ENCODE measurements around the gene SLC35G3. TPM values are rescaled to one million over a fixed set of nuclear protein-coding genes. Genes with fewer than 3 reads are reported as not detected.
"Not testable (repeated sequence)": the region's sequence is repeated elsewhere in the genome, so short reads cannot be mapped to it uniquely, and the experiment has no call there.

SLC35G3 gene
- polyA plus RNA-seq, 1 of the 3 experiments (the other 2 are of a cell fraction): not detected

DNA sequence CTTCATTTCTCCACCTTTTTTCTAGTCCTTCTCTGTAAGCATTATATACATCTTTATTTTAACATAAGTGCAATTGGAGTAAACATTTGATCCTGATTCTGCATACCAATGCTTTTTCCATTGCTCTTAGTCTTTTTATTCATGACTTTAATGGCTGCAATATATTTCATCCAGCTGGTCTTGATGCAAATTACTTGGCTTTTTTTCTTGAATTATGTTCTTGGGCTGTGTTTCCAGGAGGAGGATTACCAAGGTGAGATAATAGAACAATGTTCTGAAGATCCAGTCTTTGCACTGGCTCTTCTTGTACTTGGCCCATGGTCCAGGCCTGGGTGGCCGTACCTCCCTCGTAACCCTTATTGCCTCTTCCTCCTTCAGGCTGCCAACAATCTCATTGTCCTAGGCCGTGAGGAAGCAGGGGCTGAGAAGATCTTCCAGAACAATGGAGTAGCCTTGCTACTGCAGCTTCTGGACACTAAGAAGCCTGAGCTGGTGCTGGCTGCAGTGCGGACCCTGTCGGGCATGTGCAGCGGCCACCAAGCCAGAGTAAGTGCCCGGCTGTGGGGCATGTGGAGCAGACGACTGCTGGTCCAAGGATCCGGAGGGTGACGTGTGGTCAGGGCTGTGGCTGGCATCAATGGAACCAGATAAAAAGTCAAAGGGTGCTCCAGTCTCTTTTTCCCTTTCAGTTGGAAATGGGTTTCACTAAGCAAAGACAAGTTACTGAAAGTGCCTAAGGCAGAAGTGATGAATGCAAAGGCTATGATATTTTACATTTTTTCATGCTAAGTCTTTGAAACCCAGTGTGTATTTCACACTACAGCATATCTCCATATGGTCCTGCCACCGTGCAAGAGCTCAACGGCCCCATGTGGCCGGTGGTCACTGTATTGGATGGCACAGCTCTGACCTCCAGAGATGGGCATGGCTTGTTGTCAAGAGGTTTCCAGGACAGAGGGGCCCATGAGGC, 39.7 kb downstream of the SLC35G3 start:
- peaks cover 47% of the 10 kb centered on the region for H3K27me3 ChIP-seq (ENCODE audit: insufficient read depth)
- ChIA-PET CTCF (no interaction called here), POLR2A (no interaction called here)
- no peak for TF ChIP-seq TEAD4 (IDR thresholded peaks at IDR 0.05; ENCODE audit: borderline replicate concordance, insufficient read depth)
- TF ChIP-seq, protein P1, sequence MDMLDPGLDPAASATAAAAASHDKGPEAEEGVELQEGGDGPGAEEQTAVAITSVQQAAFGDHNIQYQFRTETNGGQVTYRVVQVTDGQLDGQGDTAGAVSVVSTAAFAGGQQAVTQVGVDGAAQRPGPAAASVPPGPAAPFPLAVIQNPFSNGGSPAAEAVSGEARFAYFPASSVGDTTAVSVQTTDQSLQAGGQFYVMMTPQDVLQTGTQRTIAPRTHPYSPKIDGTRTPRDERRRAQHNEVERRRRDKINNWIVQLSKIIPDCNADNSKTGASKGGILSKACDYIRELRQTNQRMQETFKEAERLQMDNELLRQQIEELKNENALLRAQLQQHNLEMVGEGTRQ (IDR thresholded peaks at IDR 0.05; ENCODE audit: borderline replicate concordance, low read depth, low read length): no peak
- H3F3A ChIP-seq (replicated peaks; ENCODE audit: insufficient read depth): no peaks in the 10 kb centered on the region
- H3K36me3 ChIP-seq (replicated peaks in 1 of 2; ENCODE audit: control insufficient read depth in 1 of 2, insufficient read depth in 2 of 2, low read length in 1 of 2): no peaks in the 10 kb centered on the region
- H3K4me2 ChIP-seq: no peak overlapping the region
- no peaks in the 10 kb centered on the region for H3K4me1 ChIP-seq (ENCODE audit: control insufficient read depth in 1 of 2, insufficient read depth in 2 of 2, low read depth in 1 of 2, low read length in 1 of 2)
- no peak overlapping the region for H2AFZ ChIP-seq (ENCODE audit: low read depth)
- H3K9me3 ChIP-seq: no peaks in the 10 kb centered on the region
- H3K27ac ChIP-seq (ENCODE audit: low read depth in 2 of 2, low read length in 1 of 2): no peak overlapping the region
- no peak overlapping the region for H3K9ac ChIP-seq
- WGBS (ENCODE audit: low lambda C conversion rate): 24% methylated on average over 11 of the region's 13 CpGs
- H4K20me1 ChIP-seq (ENCODE audit: insufficient read depth): no peaks in the 10 kb centered on the region
- no peak for DNase-seq
- 0 out of 2 replicates have a peak, but pooled peaks cover 3% of the 10 kb centered on the region for H3K9me2 ChIP-seq
- no peaks in the 10 kb centered on the region for H3K79me2 ChIP-seq (ENCODE audit: insufficient read depth)
- no peak overlapping the region for H3K4me3 ChIP-seq (ENCODE audit: low read depth in 2 of 2, low read length in 1 of 2)

DNA sequence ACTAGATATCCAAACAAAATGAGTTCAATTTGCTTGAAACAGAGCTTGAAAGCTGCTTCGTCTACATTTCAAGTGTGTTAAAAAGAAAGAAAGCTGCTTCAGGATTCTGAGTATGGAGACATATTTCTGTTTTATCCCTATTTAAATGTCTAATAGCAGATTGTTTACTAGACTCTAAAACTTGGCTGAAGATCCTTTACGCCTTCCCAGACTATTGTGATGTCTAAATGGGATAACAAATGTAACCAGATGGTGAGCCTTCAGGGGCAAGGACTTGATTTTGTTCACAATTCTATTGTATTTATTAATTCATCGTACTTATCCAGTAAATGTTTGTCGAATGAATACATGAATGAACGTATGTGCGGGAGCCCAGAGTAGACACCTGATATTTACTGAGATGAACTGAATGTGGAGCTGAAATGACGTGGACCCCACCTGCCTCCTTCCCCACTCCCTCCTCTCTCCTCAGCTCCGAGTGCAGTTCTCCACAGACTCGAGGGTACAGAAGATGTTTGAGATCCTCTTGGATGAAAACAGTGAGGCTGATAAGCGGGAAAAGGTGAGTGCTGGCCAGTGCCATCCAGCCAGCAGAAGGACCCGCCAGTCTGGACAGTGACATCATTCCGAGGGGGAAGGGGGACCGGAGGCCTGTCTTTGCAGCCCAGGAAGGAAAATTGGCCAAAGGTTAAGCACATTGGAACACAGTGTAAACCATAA, 41.6 kb downstream of the SLC35G3 start:
- no peaks in the 10 kb centered on the region for H4K20me1 ChIP-seq (ENCODE audit: insufficient read depth)
- no peaks in the 10 kb centered on the region for H3K9me3 ChIP-seq
- DNase-seq: no peak
- H3K36me3 ChIP-seq (replicated peaks in 1 of 2; ENCODE audit: control insufficient read depth in 1 of 2, insufficient read depth in 2 of 2, low read length in 1 of 2): no peaks in the 10 kb centered on the region
- H3K27ac ChIP-seq (ENCODE audit: low read depth in 2 of 2, low read length in 1 of 2): no peak overlapping the region
- H3K4me1 ChIP-seq (ENCODE audit: control insufficient read depth in 1 of 2, insufficient read depth in 2 of 2, low read depth in 1 of 2, low read length in 1 of 2): no peaks in the 10 kb centered on the region
- CTCF ChIA-PET: interaction anchor here (1.2 kb wide), 1 partner anchor 9 kb away, joined by 6 read pairs; no protein-coding TSS in a partner anchor
- no peaks in the 10 kb centered on the region for H3F3A ChIP-seq (replicated peaks; ENCODE audit: insufficient read depth)
- POLR2A ChIA-PET: no interaction called here
- H3K27me3 ChIP-seq (ENCODE audit: insufficient read depth): peaks cover 49% of the 10 kb centered on the region
- WGBS (ENCODE audit: low lambda C conversion rate): 31% methylated on average over 13 of the region's 13 CpGs
- 0 out of 2 replicates have a peak, but pooled peaks cover under 1% of the 10 kb centered on the region for H3K9me2 ChIP-seq
- H2AFZ ChIP-seq (ENCODE audit: low read depth): no peak overlapping the region
- no peak overlapping the region for H3K9ac ChIP-seq
- H3K4me2 ChIP-seq: no peak overlapping the region
- no peak overlapping the region for H3K4me3 ChIP-seq (ENCODE audit: low read depth in 2 of 2, low read length in 1 of 2)
- TF ChIP-seq GATA2 (CRISPR knock-in tag; IDR thresholded peaks at IDR 0.05): no peak
- no peak for TF ChIP-seq NFIC (IDR thresholded peaks at IDR 0.05; ENCODE audit: borderline replicate concordance)
- TF ChIP-seq POLR2AphosphoS5 (IDR thresholded peaks at IDR 0.05; ENCODE audit: low read depth, low read length): no peak
- no peak for TF ChIP-seq EP300 (IDR thresholded peaks at IDR 0.05; ENCODE audit: borderline replicate concordance in 1 of 2, low read depth in 1 of 2, low read length in 1 of 2)
- no peak for TF ChIP-seq SMC3 (IDR thresholded peaks at IDR 0.05; ENCODE audit: low read depth, low read length)
- TF ChIP-seq, protein P2, sequence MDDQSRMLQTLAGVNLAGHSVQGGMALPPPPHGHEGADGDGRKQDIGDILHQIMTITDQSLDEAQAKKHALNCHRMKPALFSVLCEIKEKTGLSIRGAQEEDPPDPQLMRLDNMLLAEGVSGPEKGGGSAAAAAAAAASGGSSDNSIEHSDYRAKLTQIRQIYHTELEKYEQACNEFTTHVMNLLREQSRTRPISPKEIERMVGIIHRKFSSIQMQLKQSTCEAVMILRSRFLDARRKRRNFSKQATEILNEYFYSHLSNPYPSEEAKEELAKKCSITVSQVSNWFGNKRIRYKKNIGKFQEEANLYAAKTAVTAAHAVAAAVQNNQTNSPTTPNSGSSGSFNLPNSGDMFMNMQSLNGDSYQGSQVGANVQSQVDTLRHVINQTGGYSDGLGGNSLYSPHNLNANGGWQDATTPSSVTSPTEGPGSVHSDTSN (IDR thresholded peaks at IDR 0.05): no peak
- TF ChIP-seq, protein P1 (IDR thresholded peaks at IDR 0.05; ENCODE audit: borderline replicate concordance, low read depth, low read length): no peak
- TF ChIP-seq EZH2phosphoT487 (IDR thresholded peaks at IDR 0.05; ENCODE audit: borderline replicate concordance, low read depth): no peak
- H3K79me2 ChIP-seq (ENCODE audit: insufficient read depth): no peaks in the 10 kb centered on the region

DNA sequence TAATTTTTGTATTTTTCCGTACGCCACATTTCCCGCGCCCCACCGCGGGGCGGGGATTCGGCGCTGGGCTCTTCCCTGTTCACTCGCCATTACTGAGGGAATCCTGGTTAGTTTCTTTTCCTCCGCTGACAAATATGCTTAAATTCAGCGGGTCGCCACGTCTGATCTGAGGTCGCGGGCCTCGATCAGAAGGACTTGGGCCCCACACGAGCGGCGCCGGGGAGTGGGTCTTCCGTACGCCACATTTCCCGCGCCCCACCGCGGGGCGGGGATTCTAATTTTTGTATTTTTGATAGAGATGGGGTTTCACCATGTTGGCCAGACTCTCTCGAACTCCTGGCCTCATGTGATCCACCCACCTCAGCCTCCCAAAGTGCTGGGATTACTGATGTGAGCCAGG, 43.1 kb downstream of the SLC35G3 start:
- WGBS (ENCODE audit: low lambda C conversion rate): 87% methylated on average over 29 of the region's 29 CpGs
- CTCF ChIA-PET: interaction anchor here (1.3 kb wide), 1 partner anchor 11 kb away, joined by 3 read pairs; no protein-coding TSS in a partner anchor
- H3K9ac ChIP-seq; H3K9me3 ChIP-seq; H3K79me2 ChIP-seq (ENCODE audit: insufficient read depth); H3K4me1 ChIP-seq (ENCODE audit: control insufficient read depth in 1 of 2, insufficient read depth in 2 of 2, low read depth in 1 of 2, low read length in 1 of 2); H3K9me2 ChIP-seq; POLR2A ChIA-PET; H3K4me3 ChIP-seq (ENCODE audit: low read depth in 2 of 2, low read length in 1 of 2); H4K20me1 ChIP-seq (ENCODE audit: insufficient read depth); H2AFZ ChIP-seq (ENCODE audit: low read depth); H3K4me2 ChIP-seq; DNase-seq; H3K36me3 ChIP-seq (replicated peaks in 1 of 2; ENCODE audit: control insufficient read depth in 1 of 2, insufficient read depth in 2 of 2, low read length in 1 of 2); H3K27ac ChIP-seq (ENCODE audit: low read depth in 2 of 2, low read length in 1 of 2); H3F3A ChIP-seq (replicated peaks; ENCODE audit: insufficient read depth): not testable (repeated sequence)
- H3K27me3 ChIP-seq (ENCODE audit: insufficient read depth): peaks cover 45% of the 10 kb centered on the region
